Frontal cortex (tissue), 4 donors: Measurements from ENCODE around the gene C2CD4C. TPM values are rescaled to one million over a fixed set of nuclear protein-coding genes. Genes with fewer than 3 reads are reported as not detected.
"Not testable (repeated sequence)": the region's sequence is repeated elsewhere in the genome, so short reads cannot be mapped to it uniquely, and the experiment has no call there.

ENCODE experiments used
- DNase-seq, 2 donors: peaks; one replicate each; pipeline ENCODE4 v3.0.0; 2012; ENCODE audit warnings: low spot score in 2 of 2
- FAIRE-seq: peaks from 2 replicates; lab custom pipeline; 2012; peaks lifted over from hg19 to GRCh38; lab: Jason Lieb, UNC
- total RNA-seq: library from RNA; depleted of rRNA; stranded (reverse); fragments of >200 nt; gene quantifications from one replicate; pipeline ENCODE4 v1.2.3, GENCODE V29; 2014
- donor health status: control.
- donor health status: control.
- donor health status: control.

Gene C2CD4C
- total RNA-seq, 1 donor from 2014 or later: 20.8 TPM

DNA sequence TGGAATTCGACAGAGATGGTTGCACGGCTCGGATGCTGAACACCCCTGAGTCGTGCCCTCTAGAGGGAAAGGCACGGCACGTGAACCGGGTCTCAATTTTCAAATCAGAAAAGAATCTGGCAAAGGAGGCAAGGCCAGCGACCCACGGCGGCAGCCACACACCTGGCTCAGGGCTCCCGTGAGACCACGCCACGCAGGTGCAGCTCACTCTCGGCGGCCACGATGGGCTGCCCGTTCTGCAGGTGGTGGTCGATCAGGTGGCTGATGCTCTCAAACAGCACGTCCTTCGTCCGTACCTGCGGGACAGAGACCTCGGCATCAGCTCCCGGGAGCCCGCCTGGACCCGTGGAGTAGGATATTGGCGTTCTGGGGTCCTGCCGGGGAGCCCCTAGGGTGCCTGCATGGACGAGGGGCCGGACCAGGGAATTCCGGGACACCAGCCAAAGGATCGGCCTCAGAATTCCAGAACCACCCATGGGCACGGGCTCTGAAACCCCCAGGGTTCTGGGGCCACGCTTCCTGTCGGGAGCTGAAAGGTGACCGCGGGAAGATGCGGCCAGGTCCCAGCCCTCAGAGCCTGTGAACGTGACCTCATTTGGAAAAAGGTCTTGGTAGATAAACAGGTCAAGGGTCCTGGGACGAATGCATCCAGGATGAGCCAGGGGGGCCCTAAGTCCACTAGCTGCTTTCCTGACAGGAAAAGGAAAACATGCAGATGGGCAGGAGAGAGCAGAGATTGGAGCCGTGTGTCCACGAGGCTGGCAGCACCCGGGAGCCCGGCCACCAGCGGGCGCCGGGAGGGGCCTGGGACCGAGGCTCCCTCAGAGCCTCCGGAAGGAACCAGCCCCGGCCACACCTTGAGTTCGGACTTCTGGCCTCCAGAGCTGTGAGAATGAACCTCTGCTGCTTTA lies 10.1 kb upstream of the C2CD4C start:
- FAIRE-seq (no peak), DNase-seq (no peak)

DNA sequence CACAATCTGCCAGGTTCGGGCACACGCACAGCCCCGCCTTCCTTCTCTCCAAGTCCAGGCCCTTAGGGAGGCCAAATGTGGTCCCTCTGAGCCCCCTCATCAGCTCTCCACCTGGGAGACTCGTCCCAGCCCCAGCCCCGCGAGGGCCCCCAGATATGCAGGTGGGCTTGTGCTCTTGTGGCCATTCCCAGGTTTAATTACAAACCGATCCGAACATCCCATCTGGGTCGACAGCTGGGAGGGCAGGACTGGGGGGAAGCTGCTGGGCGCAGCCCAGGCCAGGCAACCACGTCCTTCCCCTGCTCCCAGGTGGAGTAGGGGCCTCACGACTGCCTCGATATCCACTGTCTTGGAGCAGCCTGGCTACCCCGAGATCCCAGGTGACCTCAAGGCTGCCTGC lies 7.5 kb upstream of the C2CD4C start:
- no peak for FAIRE-seq
- DNase-seq: no peak

DNA sequence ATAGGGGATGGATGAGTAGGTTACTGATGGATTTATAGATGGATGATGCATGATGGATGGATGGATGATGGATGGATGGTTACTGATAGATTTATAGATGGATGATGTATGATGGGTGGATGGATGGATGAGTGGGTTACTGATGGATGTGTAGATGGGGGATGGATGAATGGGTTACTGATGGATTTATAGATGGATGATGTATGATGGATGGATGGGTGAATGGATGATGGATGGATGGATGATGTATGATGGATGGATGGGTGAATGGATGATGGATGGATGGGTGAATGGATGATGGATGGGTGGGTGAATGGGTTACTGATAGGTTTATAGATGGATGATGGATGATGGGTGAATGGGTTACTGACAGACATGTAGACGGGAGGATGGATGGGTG lies 6.3 kb upstream of the C2CD4C start:
- FAIRE-seq: no peak

DNA sequence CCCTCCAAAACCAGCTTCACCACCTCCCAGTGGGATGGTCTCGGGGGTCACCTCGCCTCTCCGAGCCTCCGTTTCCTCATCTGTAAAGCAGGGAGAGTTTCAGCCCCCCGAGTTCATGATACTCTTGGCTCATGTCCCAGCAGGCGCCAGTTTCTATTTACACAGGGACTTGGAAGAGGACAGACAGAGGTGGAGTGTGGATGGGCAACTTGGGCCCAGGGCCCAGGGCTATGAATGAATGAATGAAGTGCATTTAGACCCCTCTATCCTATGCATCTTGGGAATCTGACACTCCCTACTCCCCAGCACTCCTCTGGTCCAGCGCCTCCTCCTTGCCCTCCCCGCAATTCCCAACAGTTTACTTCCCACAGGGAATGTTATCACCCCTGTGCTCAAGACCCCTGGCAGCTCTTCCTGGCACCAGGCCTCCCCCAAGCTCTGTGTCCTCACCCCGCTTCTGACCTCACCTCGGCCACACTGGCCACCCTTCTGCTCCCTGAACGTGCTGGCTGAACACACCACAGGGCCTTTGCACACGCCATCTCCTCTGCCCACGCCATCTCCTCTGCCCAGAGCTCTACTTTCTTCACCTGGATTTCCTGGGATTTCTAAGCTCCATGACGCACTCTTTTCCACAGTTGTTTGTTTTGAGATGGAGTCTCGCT lies 4.9 kb upstream of the C2CD4C start:
- FAIRE-seq: no peak
- no peak for DNase-seq

More for the DNA sequence above, 6.3 kb upstream of the C2CD4C start:
- DNase-seq: no peak

GRCh38 chr19:412356-413355 lies 3.7 kb upstream of the C2CD4C start:
- no peak for DNase-seq

DNA sequence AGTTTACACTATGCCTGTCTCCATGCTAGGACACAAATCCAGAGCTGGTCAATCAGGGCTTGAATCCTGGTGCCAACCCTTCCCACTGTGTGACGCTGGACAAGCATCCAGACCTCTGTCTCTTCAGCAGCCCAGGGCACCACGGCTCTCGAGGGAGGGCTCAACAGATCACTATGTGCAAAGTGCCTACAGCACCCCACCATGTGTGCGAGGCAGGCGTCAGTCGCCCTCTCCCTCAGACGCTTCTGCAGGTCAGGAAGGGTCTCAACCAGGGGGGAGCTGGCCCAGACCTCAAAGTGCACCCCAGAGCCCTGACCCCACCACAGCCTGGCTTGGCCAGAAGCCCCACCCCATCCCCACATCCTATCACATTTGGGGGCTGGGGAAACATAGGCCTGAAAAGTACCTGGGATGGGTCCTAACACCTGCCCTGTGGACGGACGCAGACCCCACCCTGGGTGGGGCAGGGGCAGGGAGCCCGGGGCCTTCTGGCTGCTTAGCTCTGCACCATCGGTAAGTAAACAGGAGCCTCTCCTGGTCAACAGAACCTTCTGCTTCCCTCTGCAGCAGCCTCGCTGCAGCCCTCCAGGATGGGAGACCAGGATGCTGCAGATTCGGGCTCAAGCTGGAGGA lies 2.9 kb upstream of the C2CD4C start:
- FAIRE-seq: no peak
- no peak for DNase-seq

More at GRCh38 chr19:412356-413355, 3.7 kb upstream of the C2CD4C start:
- FAIRE-seq: no peak

DNA sequence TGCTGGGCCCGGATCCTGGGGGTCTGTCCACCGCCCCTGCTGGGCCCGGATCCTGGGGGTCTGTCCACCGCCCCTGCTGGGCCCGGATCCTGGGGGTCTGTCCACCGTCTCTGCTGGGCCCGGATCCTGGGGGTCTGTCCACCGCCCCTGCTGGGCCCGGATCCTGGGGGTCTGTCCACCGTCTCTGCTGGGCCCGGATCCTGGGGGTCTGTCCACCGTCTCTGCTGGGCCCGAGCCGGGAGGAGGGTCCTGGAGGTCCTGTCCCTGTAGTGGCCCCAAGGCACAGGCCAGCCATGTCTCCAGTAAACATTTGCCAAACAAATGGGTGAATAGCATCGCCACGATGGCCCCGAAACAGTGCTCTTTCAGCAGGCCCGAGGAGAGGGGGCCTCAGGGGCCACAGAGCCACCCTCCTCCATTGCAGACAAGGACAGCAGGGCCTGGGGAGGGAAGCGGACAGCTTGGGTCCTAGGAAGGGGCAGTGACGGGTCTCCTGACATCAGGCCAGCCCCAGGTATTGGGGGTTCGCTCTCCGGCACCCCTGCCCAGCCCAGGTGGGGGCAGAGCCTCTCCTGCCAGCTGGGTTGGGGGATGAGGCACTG lies 2.3 kb upstream of the C2CD4C start:
- DNase-seq, FAIRE-seq: not testable (repeated sequence)

DNA sequence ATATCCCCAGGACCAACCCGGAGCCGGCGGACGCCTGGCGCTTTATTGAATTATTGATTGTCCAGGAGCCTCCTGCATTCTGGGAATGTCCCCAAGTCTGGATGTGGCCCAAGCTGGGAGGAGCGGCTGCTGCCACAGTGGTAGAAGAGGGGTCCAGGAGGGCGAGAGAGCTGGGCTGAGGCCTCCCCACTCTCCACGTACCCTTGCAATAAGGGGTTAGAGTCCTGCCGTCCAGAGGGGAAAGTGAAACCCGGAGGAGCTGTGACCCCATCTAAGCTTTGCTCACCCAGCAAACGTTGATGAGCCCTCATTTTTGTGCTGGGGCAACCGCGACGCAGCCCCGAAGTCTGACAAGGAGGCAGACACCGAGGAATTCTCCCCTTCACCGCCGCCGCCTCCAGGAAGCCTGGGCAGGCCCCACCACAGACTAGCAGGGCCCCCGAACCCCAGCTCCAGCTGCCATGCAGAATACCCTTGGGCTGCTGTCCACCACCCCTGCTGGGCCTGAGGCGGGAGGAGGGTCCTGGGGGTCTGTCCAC lies 1.4 kb upstream of the C2CD4C start:
- no peak for FAIRE-seq
- peak in 1 of 2 donors; percentile 52 for DNase-seq

GRCh38 chr19:409516-410242 lies 732 bp upstream of the C2CD4C start:
- peak in 1 of 2 donors; percentile 49 for DNase-seq
- no peak for FAIRE-seq

DNA sequence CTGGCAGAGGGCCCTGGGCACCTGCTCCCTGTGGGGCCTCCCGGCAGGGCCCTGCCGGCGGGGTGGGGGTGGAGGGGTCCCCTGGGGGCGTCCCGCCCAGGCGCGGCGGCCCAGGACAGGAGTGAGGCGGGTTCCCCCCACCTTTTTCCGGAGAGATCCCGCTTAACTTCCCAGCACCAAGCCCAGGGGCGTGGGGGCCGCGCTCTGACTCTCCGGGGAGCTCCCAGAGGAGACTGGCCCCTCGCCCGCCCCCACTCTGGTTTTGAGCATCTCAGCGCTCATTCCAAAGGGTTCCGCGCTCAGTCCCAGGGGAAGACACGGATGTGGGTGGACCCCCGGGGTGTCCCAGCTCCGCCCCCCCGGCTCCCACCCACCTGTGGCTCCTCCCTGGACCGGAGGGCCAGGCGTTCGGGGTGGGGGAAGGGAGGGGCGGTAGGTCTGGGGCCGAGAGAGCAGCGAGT lies 476 bp downstream of the C2CD4C start:
- FAIRE-seq (no peak), DNase-seq (peak in 1 of 2 donors; percentile 56)

DNA sequence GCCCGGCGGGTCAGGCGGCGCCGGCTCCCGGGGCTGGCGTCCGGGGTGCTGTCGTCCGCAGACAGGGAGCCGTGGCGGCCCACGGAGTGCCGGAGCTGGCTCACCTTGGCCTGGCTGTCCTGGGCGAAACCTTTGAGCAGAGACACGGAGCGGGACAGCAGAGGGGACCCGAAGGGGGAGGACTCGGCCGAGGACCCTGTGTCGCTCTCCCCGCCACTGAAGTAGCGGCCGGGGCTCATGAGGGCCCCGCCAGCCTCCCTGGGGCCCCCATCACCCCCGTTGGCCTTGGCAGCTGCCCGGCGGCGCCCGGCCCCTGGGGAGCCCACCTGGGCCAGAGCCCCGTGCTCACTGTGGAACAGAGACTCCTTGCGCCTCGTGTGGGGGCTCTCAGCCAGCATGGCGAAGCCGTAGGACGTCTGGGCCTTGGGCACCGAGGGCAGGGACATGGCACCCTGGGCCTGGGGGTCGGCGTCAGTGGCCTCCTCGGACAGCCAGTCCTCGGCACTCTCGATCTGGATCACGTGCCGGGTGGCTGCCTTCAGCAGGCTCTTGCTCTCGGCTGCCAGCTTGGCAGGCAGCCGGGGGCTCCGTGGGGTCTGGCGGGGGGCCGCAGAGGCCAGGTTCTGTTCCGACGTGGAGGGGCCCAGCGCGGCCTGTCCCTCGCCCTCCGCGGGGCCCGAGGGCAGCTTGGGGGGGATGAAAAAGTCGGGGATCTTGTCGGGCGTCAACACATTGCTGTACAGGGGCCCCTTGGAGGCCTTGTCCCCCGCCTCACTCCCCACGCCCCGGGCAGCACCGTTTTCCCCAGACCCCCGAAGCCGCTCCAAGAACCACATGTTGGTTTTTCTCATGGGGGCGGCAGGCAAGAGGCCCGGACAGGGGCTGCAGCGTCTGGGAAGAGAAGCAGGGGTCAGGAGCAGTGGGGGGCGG lies 1.2 kb downstream of the C2CD4C start:
- peak in 1 of 2 donors; percentile 44 for DNase-seq
- no peak for FAIRE-seq

- no peak for FAIRE-seq
- DNase-seq: peak in 1 of 2 donors; percentile 42
Observed at GRCh38 chr19:406971-407510, 1.9 kb downstream of the C2CD4C start.

GRCh38 chr19:406135-406781 lies 2.7 kb downstream of the C2CD4C start:
- DNase-seq (no peak), FAIRE-seq (no peak)

GRCh38 chr19:405121-405965 lies 3.6 kb downstream of the C2CD4C start:
- FAIRE-seq (no peak), DNase-seq (no peak)
